GM19023 (cell line): ENCODE measurements around the gene WBP2NL.

ENCODE experiments used
- ATAC-seq: cut with Tn5 transposase; IDR thresholded peaks from one replicate; pipeline ENCODE4 v1.9.1; 2021; ENCODE audit warnings: mild to moderate bottlenecking, moderate library complexity; ENCODE audit not compliant: unreplicated experiment

WBP2NL gene

DNA sequence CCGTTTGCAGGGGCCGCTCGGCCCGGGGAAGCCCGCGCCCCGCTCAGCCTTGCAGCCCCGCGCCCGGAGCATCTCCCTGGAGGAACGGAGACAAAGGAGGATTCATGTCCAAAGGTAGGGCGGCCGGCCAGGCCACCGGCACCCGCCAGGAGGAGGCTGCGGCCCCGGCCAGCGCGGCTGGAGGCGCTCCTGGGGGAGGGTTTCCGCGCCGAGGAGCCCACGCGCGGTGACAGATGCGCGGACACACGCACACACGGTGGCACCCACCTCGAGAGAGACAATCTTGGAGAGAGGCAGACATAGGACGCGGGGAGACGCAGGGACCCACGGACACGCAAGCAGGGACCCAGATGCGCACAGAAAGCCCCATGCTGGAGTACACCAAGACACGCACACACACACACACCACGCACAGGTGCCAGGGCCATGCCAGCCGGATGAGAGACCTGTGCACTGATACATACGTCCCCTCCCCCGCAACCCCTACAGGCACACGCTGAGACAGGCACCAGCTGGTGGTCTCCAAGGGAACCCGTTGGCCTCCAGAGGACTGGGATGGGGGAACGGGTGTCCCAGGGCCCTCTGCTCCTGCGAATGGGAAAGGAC lies 21.5 kb upstream of the WBP2NL start:
- no peak for ATAC-seq

DNA sequence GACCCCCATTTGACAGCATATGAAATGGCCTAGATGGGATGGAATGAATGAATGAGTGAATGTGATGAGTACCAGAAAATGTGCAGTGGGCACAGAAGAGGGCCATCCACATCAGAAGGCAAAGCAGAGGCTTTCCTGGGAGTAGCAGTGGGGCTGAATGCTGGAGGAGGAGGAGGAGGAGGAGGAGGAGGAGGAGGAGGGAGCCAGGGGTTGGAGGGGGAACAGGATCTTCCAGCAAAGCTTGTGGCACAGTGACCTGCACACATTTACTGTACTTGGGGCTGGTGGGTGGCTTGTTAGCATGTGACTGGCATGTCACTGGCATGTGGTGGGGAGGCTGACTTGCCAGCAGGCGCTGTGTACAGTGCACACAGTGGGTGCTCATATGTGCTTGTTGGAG lies 19.9 kb upstream of the WBP2NL start:
- no peak for ATAC-seq

DNA sequence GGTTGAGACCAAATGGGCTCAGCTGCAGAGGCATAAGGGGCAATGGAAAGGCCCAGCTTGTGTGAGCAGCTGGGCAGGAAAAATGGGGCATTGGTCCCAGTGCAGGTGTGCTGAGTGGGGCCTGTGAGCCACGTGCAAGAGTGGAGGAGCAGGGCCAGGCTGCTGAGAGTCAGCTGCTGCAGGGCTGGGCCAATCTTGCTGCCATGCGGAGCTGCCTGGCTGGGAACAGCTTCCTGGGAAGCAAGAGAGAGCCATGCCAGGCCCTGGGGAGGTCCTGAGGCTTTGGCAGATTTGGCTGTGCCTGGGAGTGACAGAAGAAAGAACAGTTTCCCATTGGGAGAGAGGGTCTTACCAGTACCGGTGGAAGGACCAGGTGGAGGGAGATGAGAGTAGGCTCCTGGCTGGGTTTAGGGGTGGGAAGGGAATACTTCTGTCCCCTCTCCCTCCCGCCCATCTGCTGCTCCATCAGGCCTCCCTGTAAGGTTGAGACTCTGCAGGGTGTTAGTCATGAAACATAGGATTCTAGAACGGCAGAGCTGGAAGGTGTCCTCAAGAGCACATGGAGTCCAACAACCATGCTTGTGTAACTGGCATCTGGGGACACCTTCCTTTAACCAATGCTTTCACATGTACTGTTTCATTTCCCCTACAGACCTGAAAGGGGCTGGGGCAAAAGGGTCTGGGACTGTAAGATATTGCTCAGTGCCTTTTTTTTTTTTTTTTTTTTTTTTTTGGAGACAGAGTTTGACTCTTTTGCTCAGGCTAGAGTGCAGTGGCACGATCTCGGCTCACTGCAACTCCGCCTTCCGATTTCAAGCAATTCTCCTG lies 19.0 kb upstream of the WBP2NL start:
- ATAC-seq, result no peak

DNA sequence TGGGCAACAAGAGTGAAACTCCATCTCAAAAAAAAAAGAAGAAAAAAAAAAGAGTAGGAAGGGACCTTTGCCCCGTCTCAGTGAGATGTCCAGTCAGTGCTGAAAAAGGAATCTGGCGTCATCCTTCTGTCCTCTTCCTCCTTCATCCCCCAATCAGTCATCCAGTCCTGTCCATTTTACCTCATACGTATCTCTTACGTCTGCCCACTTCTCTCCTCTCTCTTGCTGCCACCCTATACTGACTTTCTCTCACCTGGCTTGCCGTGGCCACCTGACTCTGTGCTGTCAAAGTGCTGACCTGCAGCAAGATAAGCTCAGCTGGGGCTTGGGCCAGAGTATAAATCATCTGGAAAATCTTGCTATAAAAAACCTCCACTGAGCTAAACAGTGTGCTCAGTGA lies 15.7 kb upstream of the WBP2NL start:
- ATAC-seq, result no peak

DNA sequence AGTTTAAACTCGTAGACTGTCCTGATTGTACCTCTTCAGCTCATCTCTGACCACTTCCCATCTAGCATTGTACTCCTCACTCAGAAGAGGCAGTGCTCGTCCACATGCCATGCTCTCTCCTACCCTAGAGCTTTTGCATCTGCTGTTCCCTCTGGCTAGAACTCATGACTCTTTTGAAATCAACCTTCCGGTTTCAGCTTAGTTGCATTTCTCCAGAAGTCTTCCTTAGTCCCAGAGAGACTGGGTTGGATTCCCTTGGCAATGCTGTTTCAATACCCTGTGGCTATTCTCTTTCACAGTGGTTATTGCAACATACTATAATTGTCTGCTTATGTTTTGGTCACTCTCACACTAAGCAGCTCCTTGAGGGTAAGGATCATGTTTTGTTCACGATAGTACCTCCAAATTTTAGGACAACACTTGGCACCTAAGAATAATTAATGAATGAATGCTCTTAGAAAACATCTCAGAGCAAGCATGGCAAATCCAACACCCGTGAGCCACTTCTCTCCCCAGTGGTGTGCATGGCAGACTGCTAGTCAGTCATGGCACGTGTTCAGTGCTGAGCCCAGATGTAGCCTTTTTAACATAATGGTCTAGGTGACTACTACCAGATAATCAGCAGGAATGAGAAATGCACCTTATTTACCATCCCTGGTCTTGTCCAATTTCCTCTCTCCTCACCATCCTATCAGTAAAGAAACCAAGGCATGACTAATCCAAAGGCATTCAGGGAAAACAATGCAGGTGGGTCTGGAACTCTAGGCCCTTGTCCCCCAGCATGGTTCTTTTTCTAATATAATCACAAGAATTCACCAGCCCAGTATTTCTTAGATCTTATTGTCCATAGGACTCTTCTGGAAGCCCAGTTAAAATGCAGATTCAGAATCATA lies 14.8 kb upstream of the WBP2NL start:
- no peak for ATAC-seq

DNA sequence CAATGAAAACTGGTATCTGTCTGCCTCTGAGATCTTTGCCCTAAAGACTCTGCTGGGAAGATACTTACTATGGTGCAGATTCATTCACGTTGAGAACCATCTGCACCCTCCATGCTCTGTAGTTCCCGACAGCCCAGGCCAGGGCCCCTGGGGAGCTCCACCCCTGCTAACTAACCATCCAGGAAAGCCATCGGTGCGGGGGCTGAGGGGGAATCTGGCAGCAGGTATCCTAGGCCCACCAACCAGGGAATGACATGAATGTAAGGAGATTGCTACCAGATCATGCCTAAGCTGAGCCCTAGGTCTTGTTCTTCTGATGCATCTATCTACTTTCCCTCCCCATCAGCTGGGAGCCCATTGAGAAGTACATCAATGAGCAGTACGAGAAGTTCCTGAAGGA lies 11.3 kb upstream of the WBP2NL start:
- ATAC-seq, result no peak

DNA sequence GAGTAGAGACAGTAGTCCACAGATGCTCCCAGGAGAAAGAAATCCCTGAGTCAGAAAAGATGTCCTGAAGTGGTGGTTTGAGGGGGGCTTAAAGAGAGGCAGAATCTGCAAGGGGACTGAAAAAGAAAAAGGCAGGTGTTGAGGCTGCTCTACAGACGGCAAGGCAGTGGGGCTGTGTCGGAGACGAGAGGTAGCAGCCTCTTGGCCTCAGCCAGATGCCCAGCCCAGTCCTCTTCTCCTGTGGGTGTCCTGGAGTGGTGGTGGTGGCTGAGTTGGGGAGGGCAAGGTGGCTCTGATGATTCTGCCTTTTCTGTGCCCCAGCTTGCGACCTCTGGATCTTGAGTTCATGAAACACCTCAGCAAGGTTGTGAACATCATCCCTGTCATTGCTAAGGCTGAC lies 9.3 kb upstream of the WBP2NL start:
- ATAC-seq, result no peak

DNA sequence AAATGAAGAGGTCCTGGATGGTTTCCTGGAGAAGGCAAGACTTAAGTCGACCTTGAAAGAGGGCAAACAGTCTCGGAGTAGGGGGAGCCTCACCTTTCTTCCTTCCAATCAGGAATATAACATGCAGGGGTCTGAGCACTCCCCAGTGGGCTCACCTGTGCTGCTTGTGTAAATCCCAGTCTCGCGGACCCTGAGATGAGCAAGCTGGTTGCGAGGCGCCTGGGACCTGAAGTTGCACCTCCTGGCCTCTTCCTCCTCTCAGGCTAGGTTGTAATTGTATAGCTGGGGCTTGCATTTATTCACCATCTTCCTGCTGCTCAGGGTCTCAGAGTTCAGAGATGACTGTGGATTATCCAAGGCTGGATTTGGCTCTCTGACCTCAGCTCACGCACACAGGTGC lies 7.5 kb upstream of the WBP2NL start:
- no peak for ATAC-seq

DNA sequence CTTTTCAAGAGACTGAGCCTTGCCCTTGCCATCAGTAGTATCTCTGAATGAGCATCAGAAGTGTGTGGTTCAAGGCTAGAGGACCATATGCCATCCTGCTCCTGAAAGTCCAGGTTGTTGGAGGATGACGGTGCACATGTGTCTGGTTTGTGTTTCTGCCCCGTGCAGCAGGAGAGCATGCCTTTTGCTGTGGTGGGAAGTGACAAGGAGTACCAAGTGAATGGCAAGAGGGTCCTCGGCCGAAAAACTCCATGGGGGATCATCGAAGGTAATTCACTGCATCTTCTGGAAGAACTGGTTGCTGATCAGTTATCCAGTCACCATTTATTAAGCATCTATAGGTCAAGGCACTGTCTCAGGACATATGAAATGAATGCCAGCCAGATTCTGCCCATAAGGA lies 6.1 kb upstream of the WBP2NL start:
- no peak for ATAC-seq

DNA sequence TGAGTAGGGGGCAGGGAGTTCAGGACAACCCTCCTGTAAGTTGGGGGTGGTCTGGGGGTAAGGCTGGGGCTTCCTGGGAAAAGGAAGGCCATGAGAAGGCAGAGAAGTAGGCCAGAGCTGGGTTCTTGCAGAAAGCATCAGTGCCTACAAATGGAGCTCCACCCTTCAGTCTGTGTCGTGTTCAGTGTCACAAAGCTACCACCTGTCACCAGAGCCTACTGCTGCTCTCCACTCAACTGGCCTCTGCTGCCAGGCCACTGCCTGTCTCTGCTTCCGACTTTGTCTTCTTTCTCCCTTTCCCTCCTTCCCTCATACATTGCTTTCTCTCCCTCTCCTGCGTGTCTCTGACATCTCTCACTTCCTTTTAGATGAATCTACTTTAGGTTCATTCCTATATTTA lies 3.4 kb upstream of the WBP2NL start:
- ATAC-seq, result no peak

DNA sequence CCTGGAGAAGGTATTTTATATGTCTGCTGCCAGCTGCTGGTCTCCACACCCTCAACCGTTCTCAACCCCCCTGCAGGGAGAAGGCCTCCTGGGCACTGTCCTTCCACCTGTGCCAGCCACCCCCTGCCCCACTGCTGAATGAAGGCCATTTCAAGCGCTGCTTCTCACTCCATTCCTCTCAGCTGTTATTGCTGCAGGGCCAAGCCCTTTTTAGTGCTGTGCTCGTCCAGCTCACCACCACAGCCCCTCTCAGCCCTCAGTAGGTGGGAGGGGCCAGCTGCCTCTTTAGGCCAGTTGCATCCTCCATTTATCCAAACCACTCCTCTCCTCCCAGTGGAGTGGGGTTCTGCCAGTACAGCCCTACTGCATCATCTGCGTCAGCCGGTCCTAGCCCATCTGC lies 1.8 kb upstream of the WBP2NL start:
- ATAC-seq, result no peak

DNA sequence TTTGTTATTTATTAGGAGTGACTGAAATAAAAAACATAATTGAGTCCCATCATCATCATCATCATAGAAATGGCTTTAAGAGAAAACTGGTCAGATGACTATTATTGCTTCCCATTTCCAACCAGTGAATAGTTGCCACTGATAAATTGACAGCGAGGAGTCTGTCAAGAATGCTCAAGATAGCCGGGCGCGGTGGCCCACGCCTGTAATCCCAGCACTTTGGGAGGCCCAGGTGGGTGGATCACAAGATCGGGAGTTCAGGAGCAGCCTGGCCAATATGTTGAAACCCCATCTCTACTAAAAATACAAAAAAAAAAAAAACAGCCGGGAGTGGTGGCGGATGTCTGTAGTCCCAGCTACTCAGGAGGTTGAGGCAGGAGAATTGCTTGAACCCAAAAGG lies 1.9 kb downstream of the WBP2NL start:
- no peak for ATAC-seq

DNA sequence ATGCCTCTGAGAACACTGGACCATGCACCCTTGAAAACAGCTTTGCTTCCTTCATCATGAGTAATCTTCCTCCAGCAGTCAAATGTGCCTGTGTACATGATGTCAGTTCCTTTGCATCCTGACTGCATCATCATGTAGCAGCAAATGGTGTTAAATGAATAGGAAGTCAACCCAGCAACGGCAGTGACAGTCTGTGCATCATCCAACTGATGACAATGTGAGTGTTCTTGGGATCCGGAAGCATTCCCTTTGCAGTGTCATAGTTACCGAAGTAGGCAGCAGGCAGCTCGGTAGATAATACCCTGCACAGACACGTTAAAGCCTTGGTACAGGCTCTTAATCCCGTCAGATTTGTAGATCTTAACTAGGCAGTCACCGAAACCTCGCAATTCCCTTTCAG lies 2.5 kb downstream of the WBP2NL start:
- ATAC-seq, result no peak

DNA sequence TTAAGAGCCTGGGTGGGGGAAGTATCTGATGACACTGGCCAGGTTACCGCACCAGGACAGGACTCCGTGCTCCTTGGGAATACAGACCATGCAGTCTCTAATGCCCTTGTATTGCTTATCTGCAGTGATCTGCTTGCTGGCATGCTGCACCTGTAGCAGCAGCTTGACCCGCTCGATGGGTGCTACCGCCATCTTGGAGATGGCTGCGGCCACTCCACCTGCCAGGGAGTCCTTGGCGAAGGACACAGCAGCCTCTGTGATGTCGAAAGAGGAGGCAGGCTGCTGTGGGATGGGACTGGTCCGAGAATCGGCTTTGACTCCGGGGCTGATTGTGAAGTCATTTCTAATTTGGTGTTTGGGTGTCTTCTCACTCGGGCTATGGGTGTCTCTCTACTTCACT lies 3.1 kb downstream of the WBP2NL start:
- no peak for ATAC-seq

DNA sequence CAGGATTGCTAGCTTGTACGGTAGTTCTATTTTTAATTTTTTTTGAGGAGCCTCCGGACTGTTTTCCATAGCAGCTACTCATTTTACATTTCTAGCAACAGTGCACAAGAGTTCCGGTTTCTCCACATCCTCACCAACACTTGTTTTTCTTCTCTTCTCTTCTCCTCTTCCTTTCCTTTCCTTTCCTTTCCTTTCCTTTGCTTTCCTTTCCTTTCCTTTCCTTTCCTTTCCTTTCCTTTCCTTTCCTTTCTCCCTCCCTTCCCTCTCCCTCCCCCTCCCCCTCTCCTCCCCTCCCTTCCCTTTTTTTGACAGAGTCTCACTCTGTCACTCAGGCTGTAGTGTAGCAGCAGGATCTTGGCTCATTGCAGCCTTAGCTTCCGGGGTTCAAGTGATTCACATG lies 9.3 kb downstream of the WBP2NL start:
- ATAC-seq, result no peak

DNA sequence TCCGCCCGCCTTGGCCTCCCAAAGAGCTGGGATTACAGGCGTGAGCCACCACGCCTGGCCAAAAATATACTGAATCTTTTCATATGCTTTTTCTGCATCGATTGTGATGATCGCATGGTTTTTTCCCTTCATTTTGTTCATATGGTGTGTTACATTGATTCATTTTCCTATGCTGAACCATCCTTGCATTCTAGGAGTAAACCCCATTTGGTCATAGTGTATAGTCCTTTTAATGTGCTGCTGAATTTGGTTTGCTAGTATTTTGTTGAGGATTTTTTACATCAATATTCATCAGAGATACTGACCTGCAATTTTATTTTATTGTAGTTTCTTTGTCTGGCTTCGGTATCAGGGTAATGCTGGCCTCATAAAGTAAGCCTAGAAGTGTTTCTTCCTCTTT lies 12.2 kb downstream of the WBP2NL start:
- no peak for ATAC-seq

DNA sequence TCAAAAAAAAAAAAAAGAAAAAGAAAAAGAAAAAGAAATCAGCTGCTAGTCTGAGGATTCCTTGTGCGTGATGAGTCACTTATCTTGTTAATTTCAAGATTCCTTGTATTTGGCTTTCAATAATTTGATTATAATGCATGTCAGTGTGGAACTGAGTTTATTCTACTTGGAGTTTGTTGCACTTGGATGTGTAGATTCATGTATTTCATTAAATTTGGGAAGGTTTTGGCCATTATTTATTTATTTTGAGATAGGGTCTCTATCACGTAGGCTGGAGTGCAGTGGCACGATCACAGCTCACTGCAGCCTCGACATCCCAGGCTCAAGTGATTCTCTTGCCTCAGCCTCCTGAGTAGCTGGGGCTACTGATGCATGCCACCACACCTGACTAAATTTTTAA lies 14.8 kb downstream of the WBP2NL start:
- ATAC-seq, result no peak

DNA sequence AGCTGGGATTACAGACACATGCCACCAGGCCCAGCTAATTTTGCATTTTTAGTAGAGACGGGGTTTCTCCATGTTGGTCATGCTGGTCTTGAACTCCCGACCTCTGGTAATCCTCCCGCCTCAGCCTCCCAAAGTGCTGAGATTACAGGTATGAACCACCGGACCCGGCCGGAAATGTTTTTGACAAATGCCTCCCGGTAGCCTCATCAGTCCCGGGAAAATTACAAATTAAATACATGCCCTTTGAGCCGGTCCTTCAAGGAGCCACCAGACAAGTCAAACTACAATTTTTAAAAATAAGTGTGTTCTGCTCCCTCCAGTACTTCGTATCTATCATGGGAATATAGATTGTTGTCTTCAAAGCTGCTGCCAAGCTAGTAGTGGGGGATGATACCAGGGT lies 17.5 kb downstream of the WBP2NL start:
- no peak for ATAC-seq

DNA sequence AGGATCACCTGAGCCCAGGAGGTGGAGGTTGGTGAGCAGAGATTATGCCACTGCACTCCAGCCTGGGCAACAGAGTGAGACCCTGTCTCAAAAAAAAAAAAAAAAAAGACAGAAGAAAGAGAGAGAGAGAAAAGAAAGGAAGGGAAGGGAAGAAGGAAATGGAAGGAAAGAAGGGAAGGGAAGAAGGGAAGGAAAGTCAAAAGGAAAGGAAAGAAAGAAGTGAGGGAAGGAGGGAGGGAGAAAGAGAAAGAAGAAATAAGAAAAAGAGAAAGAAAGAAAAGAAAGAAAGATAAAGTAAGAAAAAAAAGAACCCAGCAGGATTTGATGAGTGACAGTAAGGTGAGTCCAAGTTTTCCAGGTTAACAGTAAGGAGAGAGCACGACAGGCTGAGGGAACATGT lies 19.6 kb downstream of the WBP2NL start:
- no peak for ATAC-seq

DNA sequence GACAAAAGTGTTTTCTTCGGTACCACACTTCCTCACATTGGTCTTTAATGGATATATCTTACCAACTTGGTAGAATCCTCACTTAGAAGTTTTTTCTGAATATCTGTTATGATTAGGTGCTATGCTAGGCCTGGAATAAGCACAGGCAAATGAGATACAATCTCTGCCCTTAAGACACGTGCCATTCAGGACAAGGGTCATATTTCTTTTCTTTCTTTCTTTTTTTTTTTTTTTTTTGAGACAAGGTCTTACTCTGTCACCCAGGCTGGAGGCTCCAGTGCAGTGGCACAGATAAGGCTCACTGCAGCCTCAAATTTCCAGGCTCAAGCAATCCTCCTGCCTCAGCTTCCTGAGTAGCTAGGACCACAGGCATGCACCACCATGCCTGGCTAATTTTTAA lies 23.0 kb downstream of the WBP2NL start:
- no peak for ATAC-seq

DNA sequence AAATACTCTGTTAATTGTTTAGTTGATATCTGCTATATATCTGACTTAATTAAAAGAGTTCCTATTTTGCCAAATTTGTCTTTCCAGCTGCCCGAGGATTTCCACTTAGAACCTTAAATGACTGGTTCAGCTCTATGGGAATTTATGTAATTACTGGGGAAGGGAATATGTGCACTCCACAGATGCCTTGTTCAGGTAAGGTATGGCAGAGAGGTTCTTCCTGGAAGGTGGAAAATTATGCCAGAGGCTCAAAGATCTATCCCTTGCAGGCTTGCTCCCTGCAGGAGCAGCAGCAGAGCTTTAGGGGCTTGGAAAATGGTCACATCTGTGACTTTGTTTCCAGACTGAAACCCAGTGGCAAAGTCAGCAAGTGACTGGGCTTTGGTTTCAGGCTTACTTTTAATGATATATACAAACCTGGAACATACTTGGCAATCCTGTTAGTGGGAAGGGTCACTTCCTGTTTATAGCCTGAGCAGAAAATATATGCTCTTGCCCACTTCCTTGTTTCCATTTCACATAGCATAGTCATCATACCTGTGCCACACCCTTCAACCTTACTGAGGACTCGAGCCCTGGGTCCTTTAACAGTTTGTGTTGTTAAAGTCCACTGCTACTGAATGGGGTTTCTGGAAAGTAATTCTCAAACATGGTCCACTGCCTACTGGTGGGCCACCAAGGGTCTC lies 23.7 kb downstream of the WBP2NL start:
- no peak for ATAC-seq
